SU-DHL-6 (cell line): Measurements from ENCODE around the gene COL16A1.
A peak's percentile ranks its signal among the peaks of the same experiment; 100 is the strongest.

Experiments
- H2AFZ ChIP-seq: fragments of 200-600 bp; sonication (generic); 2 replicates; pipeline ENCODE4 v1.6.1; 2014; ENCODE audit warnings: low read depth, mild to moderate bottlenecking, moderate library complexity, mixed read lengths, antibody characterized with exemption, low read length; ENCODE audit not compliant: severe bottlenecking
- H3F3A ChIP-seq: fragments of 200-600 bp; shearing (Covaris generic); 2 replicates; pipeline ENCODE4 v1.6.0; 2016; ENCODE audit warnings: antibody characterized with exemption, mild to moderate bottlenecking; ENCODE audit not compliant: insufficient read depth
- H3K27ac ChIP-seq: fragments of 200-600 bp; sonication (generic); 2 replicates; pipeline ENCODE4 v1.5.1; 2016; ENCODE audit warnings: low read depth, mild to moderate bottlenecking, low read length, moderate library complexity, mixed read lengths
- H3K27me3 ChIP-seq: fragments of 200-600 bp; sonication (generic), shearing (Covaris generic); 2 replicates; pipeline ENCODE4 v1.6.0; 2014; ENCODE audit warnings: mild to moderate bottlenecking, low read length
- H3K36me3 ChIP-seq: fragments of 200-600 bp; sonication (generic); 2 replicates; pipeline ENCODE4 v1.6.1; 2014; ENCODE audit warnings: mild to moderate bottlenecking, low read length, mixed read lengths
- H3K4me2 ChIP-seq: fragments of 300-600, 200-600 bp; shearing (Covaris generic), sonication (generic); 2 replicates; pipeline ENCODE4 v1.6.0; 2014; ENCODE audit warnings: low read length, low read depth, mild to moderate bottlenecking; ENCODE audit not compliant: poor library complexity, severe bottlenecking
- H3K4me3 ChIP-seq: fragments of 200-600 bp; sonication (generic); 2 replicates; pipeline ENCODE4 v1.5.1; 2014; ENCODE audit warnings: antibody characterized with exemption, low read length, mild to moderate bottlenecking, mixed read lengths; ENCODE audit not compliant: insufficient read depth, poor library complexity, severe bottlenecking
- H3K79me2 ChIP-seq: fragments of 200-600 bp; sonication (generic); 2 replicates; pipeline ENCODE4 v1.6.1; 2014; ENCODE audit warnings: mild to moderate bottlenecking, low read length, moderate library complexity; ENCODE audit not compliant: insufficient read depth
- H3K9ac ChIP-seq: fragments of 200-600 bp; sonication (generic); 2 replicates; pipeline ENCODE4 v1.7.0; 2014; ENCODE audit warnings: mild to moderate bottlenecking, low read length
- H3K9me2 ChIP-seq: fragments of 200-600 bp; sonication (generic); replicated peaks from 2 replicates; pipeline ENCODE4 v1.6.1; 2014; ENCODE audit warnings: low read length; ENCODE audit not compliant: insufficient read depth
- H3K9me3 ChIP-seq: fragments of 200-600 bp; sonication (generic); 2 replicates; pipeline ENCODE4 v1.6.1; 2014; ENCODE audit warnings: low read length, mixed read lengths; ENCODE audit not compliant: insufficient read depth
- H4K20me1 ChIP-seq: fragments of 200-600 bp; sonication (generic); 2 replicates; pipeline ENCODE4 v1.6.1; 2014; ENCODE audit warnings: low read depth, mild to moderate bottlenecking, antibody characterized with exemption, low read length, moderate library complexity, mixed read lengths
- CTCF ChIP-seq: fragments of 200-600 bp; sonication (generic); IDR thresholded peaks from one replicate; pipeline ENCODE4 v1.5.1; 2017; ENCODE audit warnings: antibody characterized with exemption, mild to moderate bottlenecking, low read length, moderate library complexity; ENCODE audit not compliant: insufficient read depth, poor library complexity, severe bottlenecking
- EZH2phosphoT487 ChIP-seq: fragments of 200-600 bp; sonication (generic), shearing (Covaris generic); conservative IDR thresholded peaks from 2 replicates; pipeline ENCODE4 v1.6.1; 2018; ENCODE audit warnings: mild to moderate bottlenecking, antibody characterized with exemption, low read length, moderate library complexity, mixed read lengths

Gene COL16A1

GRCh38 chr1:31644560-31645273 is 59.1 kb downstream of the COL16A1 start, which contains the start of gene PEF1:
PEF1 (minus strand) TSS chr1:31644876; CDS start chr1:31644864, 12 bp downstream.
- no peaks in the 10 kb centered on the region for H3K36me3 ChIP-seq
- H3K27ac ChIP-seq = peak within 1 kb of the TSS; percentile 36
- TF ChIP-seq CTCF = no peak
- TF ChIP-seq EZH2phosphoT487 = no peak
- H3K27me3 ChIP-seq = no peaks in the 10 kb centered on the region
- H3K4me2 ChIP-seq = peak within 1 kb of the TSS; percentile 81
- no peaks in the 10 kb centered on the region for H3K9me2 ChIP-seq
- no peaks in the 10 kb centered on the region for H3K9me3 ChIP-seq
- no peaks in the 10 kb centered on the region for H4K20me1 ChIP-seq
- H2AFZ ChIP-seq = peak within 1 kb of the TSS; percentile 69
- peaks cover 39% of the 10 kb centered on the region for H3K79me2 ChIP-seq
- peak within 1 kb of the TSS; percentile 77 for H3K9ac ChIP-seq
- peak within 1 kb of the TSS; percentile 74 for H3K4me3 ChIP-seq
- peaks cover 6% of the 10 kb centered on the region; the same call in 1 of the 2 replicates for H3F3A ChIP-seq

GRCh38 chr1:31643976-31644559 is 59.7 kb downstream of the COL16A1 start:
- Histone ChIP-seq H3K27ac (peak overlapping the region; percentile 36), H3K27me3 (no peaks in the 10 kb centered on the region), H3K79me2 (peaks cover 44% of the 10 kb centered on the region), H2AFZ (peak overlapping the region; percentile 69), H3K9ac (peak overlapping the region; percentile 77), H3K4me2 (peak overlapping the region; percentile 73), H3K4me3 (peak overlapping the region; percentile 74), H3K9me3 (no peaks in the 10 kb centered on the region), H3K36me3 (no peaks in the 10 kb centered on the region), H3K9me2 (no peaks in the 10 kb centered on the region), H3F3A (peaks cover 6% of the 10 kb centered on the region; the same call in 1 of the 2 replicates), H4K20me1 (no peaks in the 10 kb centered on the region)
- TF ChIP-seq EZH2phosphoT487 = no peak
- TF ChIP-seq CTCF = no peak

- Histone ChIP-seq H3K4me2 (peak overlapping the region; percentile 73), H3K9me2 (no peaks in the 10 kb centered on the region), H3K9me3 (no peaks in the 10 kb centered on the region), H3F3A (peaks cover 6% of the 10 kb centered on the region; the same call in 1 of the 2 replicates), H2AFZ (no peak overlapping the region), H3K4me3 (no peak overlapping the region), H3K27me3 (no peaks in the 10 kb centered on the region), H3K9ac (no peak overlapping the region), H3K79me2 (peaks cover 50% of the 10 kb centered on the region), H4K20me1 (no peaks in the 10 kb centered on the region), H3K27ac (no peak overlapping the region), H3K36me3 (no peaks in the 10 kb centered on the region)
- TF ChIP-seq CTCF (no peak), EZH2phosphoT487 (no peak)
These were observed 60.9 kb downstream of the COL16A1 start for GRCh38 chr1:31642897-31643296.
